Keratinocyte (primary cell): ENCODE results near the gene CEP85L.

Source experiments
- EZH2 ChIP-seq: IDR thresholded peaks from one replicate; pipeline ENCODE4 v1.6.1; 2012; ENCODE audit warnings: inconsistent platforms, mild to moderate bottlenecking, low read length, moderate library complexity
- TF ChIP-seq, protein P1 (sequence below), 3 experiments: IDR thresholded peaks in 1 of 3; conservative IDR thresholded peaks in 1 of 3; optimal IDR thresholded peaks in 1 of 3; 2 replicates in 2 of 3; 3 replicates in 1 of 3; pipeline versions ENCODE3 to v1.5.1; 2011; ENCODE audit warnings: low read length in 3 of 3, mild to moderate bottlenecking in 3 of 3, moderate library complexity in 2 of 3, control low read depth in 1 of 3, inconsistent platforms in 1 of 3; ENCODE audit not compliant: insufficient read depth in 2 of 3; ENCODE audit errors: extremely low read depth in 1 of 3

- TF ChIP-seq, protein P1, sequence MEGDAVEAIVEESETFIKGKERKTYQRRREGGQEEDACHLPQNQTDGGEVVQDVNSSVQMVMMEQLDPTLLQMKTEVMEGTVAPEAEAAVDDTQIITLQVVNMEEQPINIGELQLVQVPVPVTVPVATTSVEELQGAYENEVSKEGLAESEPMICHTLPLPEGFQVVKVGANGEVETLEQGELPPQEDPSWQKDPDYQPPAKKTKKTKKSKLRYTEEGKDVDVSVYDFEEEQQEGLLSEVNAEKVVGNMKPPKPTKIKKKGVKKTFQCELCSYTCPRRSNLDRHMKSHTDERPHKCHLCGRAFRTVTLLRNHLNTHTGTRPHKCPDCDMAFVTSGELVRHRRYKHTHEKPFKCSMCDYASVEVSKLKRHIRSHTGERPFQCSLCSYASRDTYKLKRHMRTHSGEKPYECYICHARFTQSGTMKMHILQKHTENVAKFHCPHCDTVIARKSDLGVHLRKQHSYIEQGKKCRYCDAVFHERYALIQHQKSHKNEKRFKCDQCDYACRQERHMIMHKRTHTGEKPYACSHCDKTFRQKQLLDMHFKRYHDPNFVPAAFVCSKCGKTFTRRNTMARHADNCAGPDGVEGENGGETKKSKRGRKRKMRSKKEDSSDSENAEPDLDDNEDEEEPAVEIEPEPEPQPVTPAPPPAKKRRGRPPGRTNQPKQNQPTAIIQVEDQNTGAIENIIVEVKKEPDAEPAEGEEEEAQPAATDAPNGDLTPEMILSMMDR (optimal IDR thresholded peaks at IDR 0.05 in 1 of 3, IDR thresholded peaks at IDR 0.05 in 1 of 3, conservative IDR thresholded peaks at IDR 0.05 in 1 of 3; ENCODE audit: extremely low read depth in 1 of 3, insufficient read depth in 2 of 3, low read length in 3 of 3), result no peak
- TF ChIP-seq EZH2, result no peak
Observed at GRCh38 chr6:118562959-118563358, 88.4 kb downstream of the CEP85L start.
